Measurements from ENCODE around the gene PFN4. TPM values are rescaled to one million over a fixed set of nuclear protein-coding genes. Genes with fewer than 3 reads are reported as not detected.

PFN4 gene
- total and polyA plus RNA-seq, 9 of the 15 experiments (the other 6 are each of a cell fraction or from before 2014, with no cell fraction given): 0.07 to 0.54 (median 0.31) TPM; not detected in 2

- TF ChIP-seq SFPQ (IDR thresholded peaks at IDR 0.05; ENCODE audit: low read depth, low read length): no peak
- TF ChIP-seq CHAMP1 (IDR thresholded peaks at IDR 0.05): peak; percentile 86
- no peak for TF ChIP-seq ATF2 (CRISPR knock-in tag; IDR thresholded peaks at IDR 0.05)
- peak; percentile 71; the same call in 1 of the 2 replicates for TF ChIP-seq ZC3H4 (CRISPR knock-in tag; IDR thresholded peaks at IDR 0.05; ENCODE audit: borderline replicate concordance)
- TF ChIP-seq ZNF280A (IDR thresholded peaks at IDR 0.05; ENCODE audit: low read depth, partially characterized antibody): no peak
- peak in 1 of 2 experiments; percentile 88; a peak in 2 of 4 replicates for TF ChIP-seq UBTF (IDR thresholded peaks at IDR 0.05; ENCODE audit: borderline replicate concordance in 1 of 2, low read depth in 2 of 2, low read length in 2 of 2)
- TF ChIP-seq CREM (IDR thresholded peaks at IDR 0.05; ENCODE audit: low read depth): no peak
- TF ChIP-seq NR4A1 (CRISPR knock-in tag; IDR thresholded peaks at IDR 0.05): no peak
- TF ChIP-seq NR4A1 (tag; IDR thresholded peaks at IDR 0.05): peak; percentile 22; the same call in 1 of the 2 replicates
- TF ChIP-seq PYGO2 (tag; IDR thresholded peaks at IDR 0.05): no peak
- TF ChIP-seq NFYB (IDR thresholded peaks at IDR 0.05; ENCODE audit: extremely low read depth, insufficient read length): no peak
- peak; percentile 80 to 83 for TF ChIP-seq RAD21 (CRISPR knock-in tag; conservative IDR thresholded peaks at IDR 0.05 in 1 of 2, IDR thresholded peaks at IDR 0.05 in 1 of 2)
- TF ChIP-seq ZNF217 (CRISPR knock-in tag; IDR thresholded peaks at IDR 0.05): no peak
- TF ChIP-seq ZNF263 (CRISPR knock-in tag; IDR thresholded peaks at IDR 0.05; ENCODE audit: borderline replicate concordance): no peak
- TF ChIP-seq RBM39 (optimal IDR thresholded peaks at IDR 0.05; ENCODE audit: low read depth, low read length): peak; percentile 16
- TF ChIP-seq SMAD2 (IDR thresholded peaks at IDR 0.05; ENCODE audit: low read depth, low read length): no peak
Measured at GRCh38 chr2:24084386-24085199, 38.5 kb downstream of the PFN4 start, which contains the start of gene TP53I3 (continued).
